ENCODE measurements around the gene SPECC1L.
A peak's percentile ranks its signal among the peaks of the same experiment; 100 is the strongest.

Gene SPECC1L

GRCh38 chr22:24465975-24466374, 195.3 kb downstream of the SPECC1L start:
- intact Hi-C loops (cut with DNase I) = no loop called here

GRCh38 chr22:24466716-24467328, 196.2 kb downstream of the SPECC1L start:
- peak in 4 of 42 donors; percentile 15 to 54 (median 38) for DNase-seq
- intact Hi-C loops (cut with DNase I) = no loop called here

More at GRCh38 chr22:24465975-24466374, 195.3 kb downstream of the SPECC1L start:
- no peak for DNase-seq

- intact Hi-C loops (cut with DNase I) = no loop called here
- DNase-seq = no peak
These were observed 196.7 kb downstream of the SPECC1L start for GRCh38 chr22:24467340-24467739.
